DOHH2 (cell line): ENCODE results near the gene DCX.

Experiments
- H3F3A ChIP-seq: fragments of 200-600 bp; sonication (generic), shearing (Covaris generic); 2 replicates; pipeline ENCODE4 v1.6.0; 2016; ENCODE audit warnings: antibody characterized with exemption, mild to moderate bottlenecking; ENCODE audit not compliant: control insufficient read depth, insufficient read depth
- H3K27ac ChIP-seq: fragments of 200-600 bp; sonication (generic); 2 replicates; pipeline ENCODE4 v1.5.1; 2014; ENCODE audit warnings: low read depth, mild to moderate bottlenecking, low read length, moderate library complexity
- H3K27me3 ChIP-seq: fragments of 200-600 bp; sonication (generic); 2 replicates; pipeline ENCODE4 v1.6.1; 2014; ENCODE audit warnings: mild to moderate bottlenecking, low read length, mixed read lengths; ENCODE audit not compliant: control insufficient read depth
- H3K36me3 ChIP-seq: fragments of 200-600 bp; sonication (generic); 2 replicates; pipeline ENCODE4 v1.6.1; 2014; ENCODE audit warnings: mild to moderate bottlenecking, low read length, moderate library complexity, mixed read lengths; ENCODE audit not compliant: control insufficient read depth
- H3K4me1 ChIP-seq: fragments of 200-600 bp; sonication (generic); 2 replicates; pipeline ENCODE4 v1.6.1; 2014; ENCODE audit warnings: mild to moderate bottlenecking, low read length, mixed read lengths; ENCODE audit not compliant: control insufficient read depth
- H3K4me2 ChIP-seq: fragments of 200-600 bp; sonication (generic); 2 replicates; pipeline ENCODE4 v1.6.0; 2014; ENCODE audit warnings: mild to moderate bottlenecking, low read length, moderate library complexity
- H3K4me3 ChIP-seq: fragments of 200-600 bp; sonication (generic); 2 replicates; pipeline ENCODE4 v1.5.1; 2014; ENCODE audit warnings: mild to moderate bottlenecking, low read length, mixed read lengths
- H3K79me2 ChIP-seq: fragments of 200-600 bp; sonication (generic); 2 replicates; pipeline ENCODE4 v1.6.1; 2014; ENCODE audit warnings: mild to moderate bottlenecking, low read length, mixed read lengths; ENCODE audit not compliant: control insufficient read depth
- H3K9me2 ChIP-seq: fragments of 200-600 bp; sonication (generic); replicated peaks from 2 replicates; pipeline ENCODE4 v1.6.1; 2014; ENCODE audit warnings: mild to moderate bottlenecking, low read length, mixed read lengths; ENCODE audit not compliant: control insufficient read depth
- H3K9me3 ChIP-seq: fragments of 200-600 bp; sonication (generic); 2 replicates; pipeline ENCODE4 v1.6.1; 2014; ENCODE audit warnings: antibody characterized with exemption, low read length, mixed read lengths; ENCODE audit not compliant: control insufficient read depth, insufficient read depth
- H4K20me1 ChIP-seq: fragments of 200-600 bp; sonication (generic); 2 replicates; pipeline ENCODE4 v1.6.0; 2014; ENCODE audit warnings: low read depth, mild to moderate bottlenecking, antibody characterized with exemption, low read length, moderate library complexity; ENCODE audit not compliant: control insufficient read depth, insufficient read depth
- EZH2phosphoT487 ChIP-seq: fragments of 200-600 bp; sonication (generic); IDR thresholded peaks from 2 replicates; pipeline ENCODE4 v1.6.1; 2017; ENCODE audit warnings: borderline replicate concordance, mild to moderate bottlenecking, antibody characterized with exemption, low read length, moderate library complexity, mixed read lengths
- TF ChIP-seq, protein P1 (sequence below): fragments of 200-600 bp; sonication (generic); IDR thresholded peaks from one replicate; pipeline ENCODE4 v1.5.1; 2014; ENCODE audit warnings: antibody characterized with exemption, mild to moderate bottlenecking, low read depth, low read length; ENCODE audit not compliant: poor library complexity, severe bottlenecking

Gene DCX

DNA sequence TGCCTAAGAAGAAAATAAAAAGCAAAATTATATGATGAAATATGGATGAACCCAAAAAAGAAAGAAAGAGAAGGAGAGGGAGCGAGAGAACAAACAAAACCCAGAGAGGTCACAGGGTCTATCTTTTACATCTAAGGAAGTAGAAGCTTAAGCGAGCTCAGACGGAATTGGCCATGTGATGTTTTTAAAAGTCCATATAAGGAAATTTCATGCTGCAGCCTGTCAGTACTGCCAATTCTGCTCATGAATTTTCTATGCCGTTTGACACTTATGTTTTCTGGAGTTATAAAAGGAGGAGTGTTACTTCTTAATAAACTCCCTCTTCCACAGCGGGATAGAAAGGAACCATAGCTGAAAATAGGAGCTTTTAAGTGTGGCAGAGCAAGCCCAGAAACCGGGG is 32.9 kb upstream of the DCX start:
- Histone ChIP-seq H3K27ac (no peak overlapping the region), H3K4me2 (no peak overlapping the region), H3K79me2 (no peaks in the 10 kb centered on the region), H3K9me2 (no peaks in the 10 kb centered on the region), H3F3A (no peaks in the 10 kb centered on the region), H3K4me3 (no peak overlapping the region), H3K36me3 (no peaks in the 10 kb centered on the region), H3K4me1 (no peaks in the 10 kb centered on the region), H3K27me3 (no peaks in the 10 kb centered on the region), H4K20me1 (no peaks in the 10 kb centered on the region), H3K9me3 (no peaks in the 10 kb centered on the region)
- TF ChIP-seq EZH2phosphoT487: no peak
- TF ChIP-seq, protein P1, sequence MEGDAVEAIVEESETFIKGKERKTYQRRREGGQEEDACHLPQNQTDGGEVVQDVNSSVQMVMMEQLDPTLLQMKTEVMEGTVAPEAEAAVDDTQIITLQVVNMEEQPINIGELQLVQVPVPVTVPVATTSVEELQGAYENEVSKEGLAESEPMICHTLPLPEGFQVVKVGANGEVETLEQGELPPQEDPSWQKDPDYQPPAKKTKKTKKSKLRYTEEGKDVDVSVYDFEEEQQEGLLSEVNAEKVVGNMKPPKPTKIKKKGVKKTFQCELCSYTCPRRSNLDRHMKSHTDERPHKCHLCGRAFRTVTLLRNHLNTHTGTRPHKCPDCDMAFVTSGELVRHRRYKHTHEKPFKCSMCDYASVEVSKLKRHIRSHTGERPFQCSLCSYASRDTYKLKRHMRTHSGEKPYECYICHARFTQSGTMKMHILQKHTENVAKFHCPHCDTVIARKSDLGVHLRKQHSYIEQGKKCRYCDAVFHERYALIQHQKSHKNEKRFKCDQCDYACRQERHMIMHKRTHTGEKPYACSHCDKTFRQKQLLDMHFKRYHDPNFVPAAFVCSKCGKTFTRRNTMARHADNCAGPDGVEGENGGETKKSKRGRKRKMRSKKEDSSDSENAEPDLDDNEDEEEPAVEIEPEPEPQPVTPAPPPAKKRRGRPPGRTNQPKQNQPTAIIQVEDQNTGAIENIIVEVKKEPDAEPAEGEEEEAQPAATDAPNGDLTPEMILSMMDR: no peak

DNA sequence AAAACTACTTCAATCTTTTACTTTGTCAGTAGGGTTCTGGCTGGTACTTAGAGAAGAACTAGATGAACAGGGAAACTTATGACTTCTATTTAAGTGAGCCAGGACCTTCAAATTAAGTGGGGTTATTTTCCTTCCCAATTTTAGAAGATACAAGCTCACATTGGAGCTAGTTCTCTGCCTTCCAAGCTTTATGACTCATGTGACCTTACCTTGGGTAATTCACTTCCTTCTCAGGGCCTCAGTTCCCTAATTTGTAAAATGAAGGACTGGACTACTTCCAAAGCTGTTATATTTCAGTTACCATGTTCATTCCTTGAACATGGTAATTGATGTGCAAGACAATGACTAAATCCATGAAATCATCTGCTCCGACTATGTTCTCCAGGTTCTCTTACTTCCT is 32.0 kb upstream of the DCX start:
- Histone ChIP-seq H3K9me3 (no peaks in the 10 kb centered on the region), H3F3A (no peaks in the 10 kb centered on the region), H3K4me2 (no peak overlapping the region), H3K9me2 (no peaks in the 10 kb centered on the region), H4K20me1 (no peaks in the 10 kb centered on the region), H3K27me3 (no peaks in the 10 kb centered on the region), H3K27ac (no peak overlapping the region), H3K4me3 (no peak overlapping the region), H3K4me1 (no peaks in the 10 kb centered on the region), H3K36me3 (no peaks in the 10 kb centered on the region), H3K79me2 (no peaks in the 10 kb centered on the region)
- TF ChIP-seq EZH2phosphoT487: no peak
- TF ChIP-seq, protein P1: no peak

DNA sequence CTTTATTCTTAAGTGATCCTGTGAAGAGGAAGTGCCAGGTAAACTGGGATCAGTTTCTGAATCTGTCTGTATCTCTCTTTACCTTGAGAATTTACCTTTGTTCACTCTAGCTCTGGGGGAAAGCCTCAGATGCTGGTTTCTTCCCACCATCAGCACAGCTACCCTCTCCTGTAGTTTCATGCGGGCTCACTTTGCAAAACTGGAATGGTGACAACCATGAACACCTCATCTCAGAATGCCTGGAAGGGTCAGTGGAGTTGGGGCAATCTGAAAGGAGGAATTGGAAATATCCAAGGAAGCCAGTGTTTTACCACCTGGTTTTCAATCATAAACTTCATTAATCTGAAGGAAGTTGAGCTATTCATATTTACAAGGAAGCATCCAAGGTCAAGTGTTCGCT is 30.8 kb upstream of the DCX start:
- H3K27ac ChIP-seq: no peak overlapping the region
- H3K27me3 ChIP-seq: no peaks in the 10 kb centered on the region
- no peaks in the 10 kb centered on the region for H3K4me1 ChIP-seq
- H3K36me3 ChIP-seq: no peaks in the 10 kb centered on the region
- no peaks in the 10 kb centered on the region for H3K9me3 ChIP-seq
- H3K79me2 ChIP-seq: no peaks in the 10 kb centered on the region
- H4K20me1 ChIP-seq: no peaks in the 10 kb centered on the region
- no peak for TF ChIP-seq EZH2phosphoT487
- TF ChIP-seq, protein P1: no peak
- H3K9me2 ChIP-seq: no peaks in the 10 kb centered on the region
- no peak overlapping the region for H3K4me2 ChIP-seq
- no peak overlapping the region for H3K4me3 ChIP-seq
- H3F3A ChIP-seq: no peaks in the 10 kb centered on the region

DNA sequence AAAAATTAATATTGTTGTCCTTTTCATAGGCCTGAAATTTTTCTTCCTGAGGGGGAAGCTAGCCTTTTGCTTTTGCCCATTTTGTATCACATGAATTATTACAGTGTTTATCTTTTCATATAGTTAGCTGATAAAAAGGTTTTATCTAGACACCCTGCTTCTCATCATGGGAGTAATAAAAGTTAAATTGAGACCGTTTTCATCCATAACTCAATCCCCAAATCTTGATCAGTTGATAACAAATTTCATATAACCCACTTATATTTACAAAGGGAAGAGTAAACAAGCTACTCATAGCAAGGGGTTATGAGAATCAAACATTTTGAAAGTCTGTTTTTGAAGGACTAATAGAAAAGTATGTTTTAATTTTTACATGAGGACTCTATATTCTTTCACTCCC is 23.5 kb upstream of the DCX start:
- H3K9me3 ChIP-seq: no peaks in the 10 kb centered on the region
- H3K9me2 ChIP-seq: no peaks in the 10 kb centered on the region
- no peaks in the 10 kb centered on the region for H3K4me1 ChIP-seq
- no peak overlapping the region for H3K4me3 ChIP-seq
- H3K27ac ChIP-seq: no peak overlapping the region
- H4K20me1 ChIP-seq: no peaks in the 10 kb centered on the region
- H3K79me2 ChIP-seq: no peaks in the 10 kb centered on the region
- H3K4me2 ChIP-seq: no peak overlapping the region
- H3K36me3 ChIP-seq: no peaks in the 10 kb centered on the region
- no peaks in the 10 kb centered on the region for H3K27me3 ChIP-seq
- no peak for TF ChIP-seq EZH2phosphoT487
- TF ChIP-seq, protein P1: no peak
- no peaks in the 10 kb centered on the region for H3F3A ChIP-seq
